ENCODE measurements around the gene IL17RE. TPM values are rescaled to one million over a fixed set of nuclear protein-coding genes. Genes with fewer than 3 reads are reported as not detected.
"Not testable (repeated sequence)": the region's sequence is repeated elsewhere in the genome, so short reads cannot be mapped to it uniquely, and the experiment has no call there.

IL17RE gene
- total RNA-seq: 1 to 10 TPM; 1.5 to 2.7 TPM

GRCh38 chr3:9902372-9903237 lies at the start of gene IL17RE:
Gene IL17RE (plus strand): TSS chr3:9902848. CDS start chr3:9902933, 85 bp downstream.
- H3K27ac Mint-ChIP-seq: peak within 1 kb of the TSS; percentile 66
- no peaks in the 10 kb centered on the region for H3K27me3 Mint-ChIP-seq
- no peaks in the 10 kb centered on the region for H3K36me3 Mint-ChIP-seq (ENCODE audit: low read depth)
- H3K9me3 Mint-ChIP-seq: no peaks in the 10 kb centered on the region
- CTCF ChIA-PET: interaction anchor here (0.5 to 2.9 kb wide), 8 partner anchors 9 to 411 kb away, joined by 3 to 13 read pairs (median 3); partner anchors contain the start of gene IL17RC
- no peak for DNase-seq
- peak within 1 kb of the TSS; percentile 22 for H3K4me3 Mint-ChIP-seq
- POLR2A ChIA-PET: interaction anchor here (0.8 kb wide), 1 partner anchor 22 kb away, joined by 3 read pairs; no protein-coding TSS in a partner anchor
- H3K4me1 Mint-ChIP-seq: peaks cover 31% of the 10 kb centered on the region

- DNase-seq; H3K27ac Mint-ChIP-seq; H3K9me3 Mint-ChIP-seq; H3K36me3 Mint-ChIP-seq (ENCODE audit: low read depth); H3K4me1 Mint-ChIP-seq; H3K4me3 Mint-ChIP-seq; POLR2A ChIA-PET: not testable (repeated sequence)
- peaks cover 13% of the 10 kb centered on the region for H3K27me3 Mint-ChIP-seq
- CTCF ChIA-PET: interaction anchor here (0.6 to 1.2 kb wide), 4 partner anchors 9 to 577 kb away, joined by 3 read pairs; partner anchors contain the start of gene RPUSD3
These were observed 48.2 kb upstream of the IL17RE start for GRCh38 chr3:9854291-9854940.

- Mint-ChIP-seq H3K27ac (no peak overlapping the region), H3K4me3 (no peak overlapping the region), H3K36me3 (ENCODE audit: low read depth) (no peaks in the 10 kb centered on the region), H3K9me3 (no peaks in the 10 kb centered on the region), H3K4me1 (peaks cover 4% of the 10 kb centered on the region), H3K27me3 (peaks cover 10% of the 10 kb centered on the region)
- ChIA-PET CTCF (interaction anchor here (1.0 to 1.6 kb wide), 2 partner anchors 9 to 23 kb away, joined by 3 to 6 read pairs; no protein-coding TSS in a partner anchor), POLR2A (no interaction called here)
- DNase-seq: no peak
These were observed 47.1 kb upstream of the IL17RE start for GRCh38 chr3:9855594-9855993.

- POLR2A ChIA-PET: no interaction called here
- Mint-ChIP-seq H3K27ac (no peak overlapping the region), H3K27me3 (peaks cover 6% of the 10 kb centered on the region), H3K9me3 (no peaks in the 10 kb centered on the region), H3K4me1 (peaks cover 4% of the 10 kb centered on the region), H3K4me3 (no peak overlapping the region), H3K36me3 (ENCODE audit: low read depth) (no peaks in the 10 kb centered on the region)
- CTCF ChIA-PET: interaction anchor here (0.6 to 0.7 kb wide), 2 partner anchors 11 to 278 kb away, joined by 3 read pairs; no protein-coding TSS in a partner anchor
- no peak for DNase-seq
These were observed 43.1 kb upstream of the IL17RE start for GRCh38 chr3:9859530-9860025.

- no peak for DNase-seq
- Mint-ChIP-seq H3K4me1 (peaks cover 4% of the 10 kb centered on the region), H3K4me3 (no peak overlapping the region), H3K36me3 (ENCODE audit: low read depth) (no peaks in the 10 kb centered on the region), H3K9me3 (no peaks in the 10 kb centered on the region), H3K27ac (no peak overlapping the region), H3K27me3 (peaks cover 6% of the 10 kb centered on the region)
- ChIA-PET POLR2A (no interaction called here), CTCF (interaction anchor here (0.5 to 1.1 kb wide), 2 partner anchors 32 to 107 kb away, joined by 3 to 7 read pairs; no protein-coding TSS in a partner anchor)
These were observed 41.4 kb upstream of the IL17RE start for GRCh38 chr3:9861201-9861600.

- DNase-seq: no peak
- H3K4me1 Mint-ChIP-seq: peaks cover 4% of the 10 kb centered on the region
- H3K36me3 Mint-ChIP-seq (ENCODE audit: low read depth): no peaks in the 10 kb centered on the region
- no peak overlapping the region for H3K27ac Mint-ChIP-seq
- CTCF ChIA-PET: interaction anchor here (0.5 to 1.1 kb wide), 2 partner anchors 32 to 108 kb away, joined by 3 to 7 read pairs; no protein-coding TSS in a partner anchor
- H3K9me3 Mint-ChIP-seq: no peaks in the 10 kb centered on the region
- H3K27me3 Mint-ChIP-seq: peaks cover 6% of the 10 kb centered on the region
- H3K4me3 Mint-ChIP-seq: no peak overlapping the region
- POLR2A ChIA-PET: no interaction called here
These were observed 41.0 kb upstream of the IL17RE start for GRCh38 chr3:9861626-9862130.

GRCh38 chr3:9862391-9863057 lies 40.1 kb upstream of the IL17RE start:
- Mint-ChIP-seq H3K4me1 (peaks cover 4% of the 10 kb centered on the region), H3K27ac (no peak overlapping the region), H3K36me3 (ENCODE audit: low read depth) (no peaks in the 10 kb centered on the region), H3K27me3 (peaks cover 6% of the 10 kb centered on the region), H3K4me3 (no peak overlapping the region), H3K9me3 (no peaks in the 10 kb centered on the region)
- CTCF ChIA-PET: no interaction called here
- DNase-seq: no peak
- POLR2A ChIA-PET: no interaction called here

GRCh38 chr3:9863058-9863772 lies 39.4 kb upstream of the IL17RE start:
- Mint-ChIP-seq H3K4me3 (no peak overlapping the region), H3K9me3 (no peaks in the 10 kb centered on the region), H3K27me3 (peaks cover 6% of the 10 kb centered on the region), H3K36me3 (ENCODE audit: low read depth) (no peaks in the 10 kb centered on the region), H3K27ac (no peak overlapping the region), H3K4me1 (peaks cover 4% of the 10 kb centered on the region)
- no peak for DNase-seq
- ChIA-PET POLR2A (no interaction called here), CTCF (no interaction called here)

GRCh38 chr3:9864200-9864927 lies 38.3 kb upstream of the IL17RE start:
- H3K4me3 Mint-ChIP-seq: no peak overlapping the region
- H3K27me3 Mint-ChIP-seq: peaks cover 6% of the 10 kb centered on the region
- CTCF ChIA-PET: interaction anchor here (0.6 kb wide), 1 partner anchor 83 kb away, joined by 5 read pairs; no protein-coding TSS in a partner anchor
- H3K27ac Mint-ChIP-seq: no peak overlapping the region
- no peaks in the 10 kb centered on the region for H3K36me3 Mint-ChIP-seq (ENCODE audit: low read depth)
- DNase-seq: no peak
- peaks cover 4% of the 10 kb centered on the region for H3K4me1 Mint-ChIP-seq
- H3K9me3 Mint-ChIP-seq: no peaks in the 10 kb centered on the region
- POLR2A ChIA-PET: no interaction called here

- H3K4me1 Mint-ChIP-seq; H3K9me3 Mint-ChIP-seq; DNase-seq; H3K4me3 Mint-ChIP-seq; POLR2A ChIA-PET; H3K27me3 Mint-ChIP-seq; H3K36me3 Mint-ChIP-seq (ENCODE audit: low read depth); H3K27ac Mint-ChIP-seq: not testable (repeated sequence)
- CTCF ChIA-PET: interaction anchor here (0.6 kb wide), 1 partner anchor 82 kb away, joined by 5 read pairs; no protein-coding TSS in a partner anchor
These were observed 37.5 kb upstream of the IL17RE start for GRCh38 chr3:9865125-9865637.

GRCh38 chr3:9866639-9867038 lies 36.0 kb upstream of the IL17RE start:
- DNase-seq: no peak
- H3K27me3 Mint-ChIP-seq: peaks cover 6% of the 10 kb centered on the region
- H3K4me3 Mint-ChIP-seq: no peak overlapping the region
- peaks cover 4% of the 10 kb centered on the region for H3K4me1 Mint-ChIP-seq
- H3K9me3 Mint-ChIP-seq: no peaks in the 10 kb centered on the region
- ChIA-PET POLR2A (no interaction called here), CTCF (interaction anchor here (0.6 to 1.0 kb wide), 4 partner anchors 12 to 129 kb away, joined by 3 to 5 read pairs (median 3); no protein-coding TSS in a partner anchor)
- no peaks in the 10 kb centered on the region for H3K36me3 Mint-ChIP-seq (ENCODE audit: low read depth)
- H3K27ac Mint-ChIP-seq: no peak overlapping the region

Data from activated CD4-positive, alpha-beta T cell treated with anti-CD3 and anti-CD28 coated beads, Interleukin-2, amount 10 ng/mL, durations not matched to agents 7 days and 5 days (primary cell).